ENCODE measurements around the gene KCTD18. TPM values are rescaled to one million over a fixed set of nuclear protein-coding genes. Genes with fewer than 3 reads are reported as not detected.

KCTD18 gene
- total RNA-seq, 2 experiments from 2014 or later = 18.9 to 19.8 TPM

DNA sequence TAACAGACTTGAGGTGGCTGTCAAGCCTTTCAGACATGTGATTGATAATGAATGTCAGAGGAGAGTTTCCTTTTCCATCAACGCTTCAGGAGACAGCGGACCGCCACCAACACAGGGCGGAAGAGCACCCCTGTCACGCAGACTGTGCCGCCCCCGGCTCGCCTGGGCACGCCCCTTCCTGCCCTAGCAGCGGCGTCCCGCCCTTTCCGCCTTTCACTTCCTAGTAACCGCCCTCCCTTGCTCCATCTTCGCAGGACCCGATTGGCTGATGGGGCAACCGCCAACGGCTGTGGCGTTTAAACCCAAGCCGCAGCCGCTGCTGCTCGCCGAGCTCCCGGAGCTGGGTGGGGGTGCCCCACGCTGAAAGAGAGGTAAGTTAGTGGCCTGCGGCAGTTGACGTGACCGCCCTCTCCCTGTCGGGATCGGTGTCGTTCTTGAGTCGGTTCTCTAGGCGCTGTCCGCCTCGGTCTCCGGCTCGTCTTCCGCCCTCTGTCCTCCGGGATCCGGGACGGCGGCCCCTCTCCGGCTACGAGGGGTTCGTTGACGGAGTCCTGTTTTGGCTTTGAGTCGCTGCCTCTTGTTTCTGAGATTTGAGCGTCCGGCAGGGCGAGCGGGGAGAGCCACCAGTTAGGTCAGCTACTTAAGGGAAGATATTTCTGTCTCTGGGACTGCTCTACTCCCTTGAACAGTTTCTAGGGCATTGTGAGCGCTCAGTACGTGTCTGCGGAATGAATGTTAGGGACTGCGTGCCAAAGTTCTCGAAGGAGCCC is 16.2 kb upstream of the KCTD18 start, which contains the start of gene SGO2:
TSS of gene SGO2 (plus strand) at position 326 of the 770 bp plus-strand sequence. CDS start 6,769 bp downstream, outside the sequence.
- peak within 1 kb of the TSS; percentile 71 for H3K4me3 ChIP-seq (ENCODE audit: low read length)
- TF ChIP-seq, protein P1, sequence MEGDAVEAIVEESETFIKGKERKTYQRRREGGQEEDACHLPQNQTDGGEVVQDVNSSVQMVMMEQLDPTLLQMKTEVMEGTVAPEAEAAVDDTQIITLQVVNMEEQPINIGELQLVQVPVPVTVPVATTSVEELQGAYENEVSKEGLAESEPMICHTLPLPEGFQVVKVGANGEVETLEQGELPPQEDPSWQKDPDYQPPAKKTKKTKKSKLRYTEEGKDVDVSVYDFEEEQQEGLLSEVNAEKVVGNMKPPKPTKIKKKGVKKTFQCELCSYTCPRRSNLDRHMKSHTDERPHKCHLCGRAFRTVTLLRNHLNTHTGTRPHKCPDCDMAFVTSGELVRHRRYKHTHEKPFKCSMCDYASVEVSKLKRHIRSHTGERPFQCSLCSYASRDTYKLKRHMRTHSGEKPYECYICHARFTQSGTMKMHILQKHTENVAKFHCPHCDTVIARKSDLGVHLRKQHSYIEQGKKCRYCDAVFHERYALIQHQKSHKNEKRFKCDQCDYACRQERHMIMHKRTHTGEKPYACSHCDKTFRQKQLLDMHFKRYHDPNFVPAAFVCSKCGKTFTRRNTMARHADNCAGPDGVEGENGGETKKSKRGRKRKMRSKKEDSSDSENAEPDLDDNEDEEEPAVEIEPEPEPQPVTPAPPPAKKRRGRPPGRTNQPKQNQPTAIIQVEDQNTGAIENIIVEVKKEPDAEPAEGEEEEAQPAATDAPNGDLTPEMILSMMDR (IDR thresholded peaks at IDR 0.05) = no peak
- ChIA-PET POLR2A (interaction anchor here (0.7 to 2.8 kb wide), 11 partner anchors 9 to 571 kb away, joined by 3 to 28 read pairs (median 5); partner anchors contain the start of genes CLK1, KCTD18, MAIP1 and TYW5), CTCF (interaction anchor here (1.0 to 2.9 kb wide), 3 partner anchors 14 to 187 kb away, joined by 3 to 31 read pairs (median 4); partner anchors contain the start of gene KCTD18)
- no peaks in the 10 kb centered on the region for H3K27me3 ChIP-seq (ENCODE audit: control insufficient read depth in 1 of 2, insufficient read depth in 2 of 2, low read length in 2 of 2)
- H3K9me3 ChIP-seq (ENCODE audit: control insufficient read depth in 1 of 2, insufficient read depth in 1 of 2, low read length in 2 of 2) = no peaks in the 10 kb centered on the region
- H3K36me3 ChIP-seq (ENCODE audit: insufficient read depth, low read length) = no peaks in the 10 kb centered on the region
- peak within 1 kb of the TSS; percentile 83 for H3K27ac Mint-ChIP-seq
- DNase-seq (peak; percentile 90 to 98 (median 94)), ATAC-seq (ENCODE audit: poor library complexity) (peak; percentile 99)
- H3K27me3 Mint-ChIP-seq = no peaks in the 10 kb centered on the region
- H3K36me3 Mint-ChIP-seq (ENCODE audit: low read depth) = no peaks in the 10 kb centered on the region
- intact Hi-C loops (cut with DNase I, micrococcal nuclease) = loop anchor here (2.0 to 10.0 kb wide), 9 partner anchors 15 to 1849 kb away; partner anchors contain the start of genes ALS2 (in 1 of the 2), BMPR2 (in 1 of the 2), BZW1 (in 1 of the 2) and FZD7 (in 1 of the 2)
- peak within 1 kb of the TSS in 1 of 2 donors; percentile 0 for H3K27ac ChIP-seq (ENCODE audit: low read depth in 1 of 2, low read length in 2 of 2)
- H3K9me3 Mint-ChIP-seq = no peaks in the 10 kb centered on the region
- peaks cover 9% of the 10 kb centered on the region for H3K4me1 ChIP-seq (ENCODE audit: insufficient read depth, low read length)
- peaks cover 13% of the 10 kb centered on the region for H3K4me1 Mint-ChIP-seq (ENCODE audit: low read depth)
- H3K4me3 Mint-ChIP-seq = peak within 1 kb of the TSS; percentile 96

DNA sequence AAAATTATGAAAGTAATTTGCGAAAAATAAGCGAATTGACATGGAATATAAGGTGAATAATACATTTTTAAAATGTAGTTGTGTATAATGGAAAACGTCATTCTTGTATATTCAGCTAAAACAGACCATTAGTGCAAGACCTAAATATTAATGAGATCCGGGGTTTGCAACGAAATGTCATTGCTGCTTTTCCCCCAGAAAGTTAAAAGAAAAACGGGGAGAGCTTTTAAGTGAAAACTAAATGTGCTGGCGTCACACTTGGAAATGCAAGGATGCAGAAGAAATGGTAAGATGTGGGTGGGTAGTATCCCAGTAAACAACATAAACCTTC is 15.6 kb upstream of the KCTD18 start:
- Mint-ChIP-seq H3K4me3 (peak overlapping the region; percentile 96), H3K27me3 (no peaks in the 10 kb centered on the region), H3K4me1 (ENCODE audit: low read depth) (peaks cover 13% of the 10 kb centered on the region), H3K36me3 (ENCODE audit: low read depth) (no peaks in the 10 kb centered on the region), H3K9me3 (no peaks in the 10 kb centered on the region), H3K27ac (peak overlapping the region; percentile 83)
- H3K9me3 ChIP-seq (ENCODE audit: control insufficient read depth in 1 of 2, insufficient read depth in 1 of 2, low read length in 2 of 2) = no peaks in the 10 kb centered on the region
- POLR2A ChIA-PET = interaction anchor here (0.7 to 2.8 kb wide), 10 partner anchors 9 to 571 kb away, joined by 3 to 28 read pairs (median 5); partner anchors contain the start of genes CLK1, KCTD18, MAIP1 and TYW5
- peak overlapping the region; percentile 71 for H3K4me3 ChIP-seq (ENCODE audit: low read length)
- H3K36me3 ChIP-seq (ENCODE audit: insufficient read depth, low read length) = no peaks in the 10 kb centered on the region
- H3K27me3 ChIP-seq (ENCODE audit: control insufficient read depth in 1 of 2, insufficient read depth in 2 of 2, low read length in 2 of 2) = no peaks in the 10 kb centered on the region
- ATAC-seq (ENCODE audit: poor library complexity) (no peak), DNase-seq (no peak)
- peaks cover 9% of the 10 kb centered on the region for H3K4me1 ChIP-seq (ENCODE audit: insufficient read depth, low read length)
- peak overlapping the region in 1 of 2 donors; percentile 0 for H3K27ac ChIP-seq (ENCODE audit: low read depth in 1 of 2, low read length in 2 of 2)
- CTCF ChIA-PET = interaction anchor here (1.0 to 2.9 kb wide), 3 partner anchors 13 to 188 kb away, joined by 3 to 31 read pairs (median 4); partner anchors contain the start of gene KCTD18
- intact Hi-C loops (cut with DNase I, micrococcal nuclease) = loop anchor here (2.0 to 10.0 kb wide), 9 partner anchors 15 to 1849 kb away; partner anchors contain the start of genes ALS2 (in 1 of the 2), BMPR2 (in 1 of the 2), BZW1 (in 1 of the 2) and FZD7 (in 1 of the 2)
- TF ChIP-seq, protein P1 (IDR thresholded peaks at IDR 0.05) = no peak

DNA sequence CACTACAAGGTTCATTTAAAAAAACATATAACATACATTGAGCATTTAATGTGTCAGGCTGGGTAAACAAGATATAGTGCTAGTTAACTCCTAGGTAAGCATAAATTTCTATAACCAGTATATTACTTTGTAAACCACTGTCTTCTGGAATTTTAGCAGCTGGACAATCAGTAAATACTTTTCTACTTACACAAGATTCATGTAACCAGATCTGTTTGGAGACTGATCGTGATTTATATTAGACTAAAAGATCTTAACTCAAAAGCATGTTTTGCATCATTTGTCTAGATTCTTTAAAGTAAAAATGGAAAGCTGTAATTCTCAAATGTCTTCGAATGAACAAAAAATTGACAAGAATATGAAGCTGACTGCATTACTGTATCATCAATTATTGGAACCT is 15.2 kb upstream of the KCTD18 start:
- Mint-ChIP-seq H3K36me3 (ENCODE audit: low read depth) (no peaks in the 10 kb centered on the region), H3K4me1 (ENCODE audit: low read depth) (peaks cover 13% of the 10 kb centered on the region), H3K27ac (no peak overlapping the region), H3K9me3 (no peaks in the 10 kb centered on the region), H3K4me3 (no peak overlapping the region), H3K27me3 (no peaks in the 10 kb centered on the region)
- ChIA-PET POLR2A (interaction anchor here (0.7 to 2.8 kb wide), 9 partner anchors 10 to 570 kb away, joined by 3 to 28 read pairs (median 5); partner anchors contain the start of genes CLK1, KCTD18, MAIP1 and TYW5), CTCF (interaction anchor here (1.6 to 2.9 kb wide), 2 partner anchors 13 to 15 kb away, joined by 4 to 31 read pairs; partner anchors contain the start of gene KCTD18)
- peaks cover 9% of the 10 kb centered on the region for H3K4me1 ChIP-seq (ENCODE audit: insufficient read depth, low read length)
- H3K27me3 ChIP-seq (ENCODE audit: control insufficient read depth in 1 of 2, insufficient read depth in 2 of 2, low read length in 2 of 2) = no peaks in the 10 kb centered on the region
- H3K36me3 ChIP-seq (ENCODE audit: insufficient read depth, low read length) = no peaks in the 10 kb centered on the region
- intact Hi-C loops (cut with DNase I, micrococcal nuclease) = loop anchor here (2.0 to 10.0 kb wide), 9 partner anchors 14 to 1850 kb away; partner anchors contain the start of genes ALS2 (in 1 of the 2), BMPR2 (in 1 of the 2), BZW1 (in 1 of the 2) and FZD7 (in 1 of the 2)
- H3K4me3 ChIP-seq (ENCODE audit: low read length) = no peak overlapping the region
- ATAC-seq (ENCODE audit: poor library complexity) (no peak), DNase-seq (no peak)
- H3K9me3 ChIP-seq (ENCODE audit: control insufficient read depth in 1 of 2, insufficient read depth in 1 of 2, low read length in 2 of 2) = no peaks in the 10 kb centered on the region
- TF ChIP-seq, protein P1 (IDR thresholded peaks at IDR 0.05) = no peak
- H3K27ac ChIP-seq (ENCODE audit: low read depth in 1 of 2, low read length in 2 of 2) = no peak overlapping the region

All from CD4-positive, alpha-beta T cell (primary cell).